KG1 (cell line): ENCODE data around the gene NR6A1.

Experiments used
- DNase-seq: peaks from one replicate; lab custom pipeline; 2025; lab: John Stamatoyannopoulos, UW

Gene NR6A1

DNA sequence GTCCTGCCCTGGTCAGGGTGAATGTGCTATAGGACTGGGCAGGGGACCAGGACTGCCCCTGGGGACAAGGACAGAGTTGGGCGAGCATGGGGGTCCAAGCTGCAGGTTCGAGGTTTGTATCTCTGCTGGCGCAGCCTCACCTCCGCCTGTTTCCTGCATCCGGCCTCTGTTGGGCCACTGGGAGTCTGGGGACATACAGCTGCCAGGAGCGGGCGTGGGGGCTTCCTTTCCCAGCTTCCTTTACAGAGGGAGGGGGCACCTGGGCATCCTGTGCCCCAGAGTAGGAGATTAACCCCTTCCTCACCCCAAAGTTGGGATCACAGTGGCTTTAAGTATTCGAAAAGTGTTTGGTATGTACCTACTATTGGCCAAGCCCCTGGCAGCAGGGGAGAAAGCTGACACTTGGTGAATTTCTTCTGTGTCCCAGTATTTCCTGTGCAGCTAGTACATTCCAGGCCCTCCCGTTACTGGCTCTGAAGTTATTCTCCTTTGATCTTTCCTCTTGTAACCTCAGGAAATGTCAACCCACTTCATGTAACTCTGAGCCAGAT is 24.8 kb upstream of the NR6A1 start:
- DNase-seq: no peak

DNA sequence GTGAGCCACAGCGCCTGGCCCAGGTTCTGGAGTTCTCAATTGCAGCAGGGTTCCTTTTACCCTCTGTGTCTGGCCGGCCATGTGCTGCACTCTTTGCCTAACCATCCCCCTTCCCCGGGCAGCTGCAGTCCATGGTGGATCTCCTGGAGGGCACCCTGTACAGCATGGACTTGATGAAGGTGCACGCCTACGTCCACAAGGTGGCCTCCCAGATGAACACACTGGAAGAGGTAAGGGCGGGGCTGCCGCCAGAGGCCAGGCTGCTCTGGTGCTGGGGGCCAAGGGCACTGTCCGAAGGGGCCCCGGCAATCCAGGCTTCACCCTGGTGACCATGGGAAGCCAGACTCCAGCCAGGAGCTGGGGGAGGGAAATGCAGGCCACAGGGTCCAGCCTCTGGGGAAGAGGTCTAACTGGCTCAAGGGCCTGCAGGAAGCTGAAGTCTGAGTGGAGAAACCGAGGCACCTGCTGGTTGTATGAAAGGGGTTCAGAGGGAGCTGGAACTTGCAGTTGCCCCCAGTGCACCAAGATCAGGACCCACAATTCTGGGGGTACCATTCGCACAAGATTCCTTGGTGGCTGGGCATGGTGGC is 23.9 kb upstream of the NR6A1 start:
- DNase-seq: no peak

DNA sequence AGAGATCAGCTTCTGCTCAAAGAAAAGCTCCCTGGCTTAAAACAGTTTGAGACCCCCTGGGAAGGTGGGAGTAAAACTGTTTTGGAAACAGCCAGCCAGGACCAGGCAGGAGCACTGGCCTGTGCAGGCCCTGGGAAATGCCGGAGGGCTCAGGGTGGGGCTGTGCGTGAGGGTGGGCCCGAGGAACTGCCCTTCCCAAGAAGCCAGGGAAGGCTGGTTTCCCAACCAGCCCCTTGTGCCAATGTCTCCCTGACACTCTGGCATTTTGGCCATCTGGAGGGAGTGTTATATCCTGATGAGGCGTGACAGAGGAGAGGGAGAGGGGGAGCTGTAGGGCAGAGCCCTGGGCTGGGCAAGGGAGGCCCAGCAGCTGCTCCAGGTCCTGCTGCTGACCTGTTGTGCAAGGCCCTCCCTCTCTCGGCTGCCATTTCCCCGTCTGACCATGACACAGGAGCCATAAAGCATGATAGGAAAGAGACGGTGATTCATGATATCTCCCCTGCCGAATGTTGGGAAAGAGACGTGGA is 22.0 kb upstream of the NR6A1 start:
- no peak for DNase-seq

DNA sequence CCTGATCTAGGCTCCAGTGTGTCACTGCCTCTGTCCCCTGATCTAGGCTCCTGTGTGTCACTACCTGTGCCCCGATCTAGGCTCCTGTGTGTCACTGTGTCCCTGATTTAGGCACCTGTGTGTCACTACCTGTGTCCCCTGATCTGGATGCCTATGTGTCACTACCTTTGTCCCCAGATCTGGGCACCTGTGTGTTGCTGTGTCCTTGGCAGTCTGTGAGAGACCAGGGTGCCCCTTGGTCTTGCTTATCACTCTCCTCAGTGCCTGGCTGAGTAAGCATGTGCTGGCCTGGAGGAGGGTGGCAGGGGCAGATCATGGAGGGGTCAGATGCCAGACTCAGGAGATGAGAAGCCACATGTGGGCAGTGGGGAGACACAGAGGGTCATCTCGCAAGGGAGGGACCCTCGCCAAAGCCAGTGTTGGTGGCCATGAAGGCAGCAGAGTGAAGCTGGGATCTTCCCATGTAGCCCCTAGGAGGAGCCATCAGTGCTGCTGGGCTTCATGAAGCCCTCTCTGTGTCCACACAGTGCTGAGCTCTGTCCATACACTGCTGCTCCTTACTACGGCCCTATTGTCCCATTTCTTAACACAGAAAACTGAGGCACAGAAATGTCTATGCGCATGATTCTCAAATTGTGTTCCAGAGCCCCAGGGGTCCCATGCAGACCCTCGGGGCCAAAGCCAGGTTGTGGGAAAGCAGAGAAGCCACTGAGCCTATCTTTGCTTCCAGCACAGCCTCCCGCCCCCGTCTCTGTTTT is 21.3 kb upstream of the NR6A1 start:
- no peak for DNase-seq

DNA sequence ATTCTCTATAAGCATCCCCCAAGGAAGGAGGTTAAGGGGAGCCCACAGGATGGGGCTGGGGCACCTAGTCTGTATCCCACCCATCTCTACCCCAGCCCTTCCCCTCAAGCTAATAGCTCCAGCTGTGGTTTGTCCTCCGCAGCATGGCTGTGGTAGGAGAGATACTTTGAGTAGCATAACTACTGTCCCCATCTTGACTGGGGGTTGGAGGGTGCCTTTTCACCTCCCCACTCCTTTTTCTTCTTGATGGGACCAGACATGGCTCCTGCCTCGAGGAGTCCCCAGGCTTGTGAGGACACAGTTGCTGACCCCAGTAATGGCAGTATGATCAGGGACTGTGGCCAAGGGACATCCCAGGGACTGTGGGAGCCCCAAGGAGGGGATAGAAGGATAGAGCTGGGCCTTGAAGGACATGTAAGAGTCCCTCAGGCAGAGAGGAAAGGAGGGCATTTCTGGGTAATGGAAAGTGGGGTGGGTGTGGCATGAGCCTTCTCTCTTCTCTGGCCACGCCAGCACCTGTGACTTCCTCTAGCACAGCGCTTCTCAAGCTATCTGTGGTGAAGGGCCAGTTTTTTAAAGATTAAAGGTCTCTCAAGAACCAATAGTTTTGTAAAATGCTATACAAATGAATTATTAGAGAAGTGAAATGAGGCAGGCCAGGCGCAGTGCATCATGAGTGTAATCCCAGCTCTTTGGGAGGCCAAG is 19.8 kb upstream of the NR6A1 start:
- DNase-seq: no peak

DNA sequence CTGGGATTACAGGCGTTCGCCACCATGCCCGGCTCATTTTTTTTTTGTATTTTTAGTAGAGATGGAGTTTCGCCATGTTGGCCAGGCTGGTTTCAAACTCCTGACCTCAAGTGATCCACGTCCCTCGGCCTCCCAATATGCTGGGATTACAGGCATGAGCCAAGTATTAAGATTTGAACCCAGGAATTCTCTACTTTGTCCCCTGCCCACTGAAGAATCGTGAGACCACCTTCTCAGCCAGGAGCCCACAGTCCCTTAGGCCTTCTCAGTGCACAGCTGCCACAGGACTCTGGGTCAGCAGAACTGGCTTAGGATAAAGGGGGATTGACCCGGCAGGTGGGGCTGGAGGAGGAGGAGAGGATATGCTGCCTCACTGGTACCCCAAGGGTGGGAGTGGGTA is 19.2 kb upstream of the NR6A1 start:
- no peak for DNase-seq

DNA sequence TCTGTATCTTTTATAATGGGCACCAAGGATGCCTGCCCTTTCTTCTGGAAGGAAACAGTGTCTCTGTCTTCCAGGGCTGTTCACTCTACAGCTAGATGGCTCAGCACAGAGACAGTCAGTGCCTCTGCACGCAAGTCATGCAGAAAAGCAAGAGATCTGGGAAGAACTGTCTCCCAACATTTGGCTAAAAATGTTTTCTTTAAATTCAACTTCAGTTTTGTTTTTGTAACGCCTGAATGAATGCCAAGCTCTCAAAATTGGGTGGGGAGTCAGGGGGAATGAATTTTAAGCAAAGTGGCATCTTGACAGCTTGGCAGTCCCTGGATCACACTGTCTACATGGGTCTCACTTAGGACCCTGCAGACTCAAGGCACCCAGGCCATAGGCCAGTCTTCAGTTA is 18.4 kb upstream of the NR6A1 start:
- DNase-seq: no peak

DNA sequence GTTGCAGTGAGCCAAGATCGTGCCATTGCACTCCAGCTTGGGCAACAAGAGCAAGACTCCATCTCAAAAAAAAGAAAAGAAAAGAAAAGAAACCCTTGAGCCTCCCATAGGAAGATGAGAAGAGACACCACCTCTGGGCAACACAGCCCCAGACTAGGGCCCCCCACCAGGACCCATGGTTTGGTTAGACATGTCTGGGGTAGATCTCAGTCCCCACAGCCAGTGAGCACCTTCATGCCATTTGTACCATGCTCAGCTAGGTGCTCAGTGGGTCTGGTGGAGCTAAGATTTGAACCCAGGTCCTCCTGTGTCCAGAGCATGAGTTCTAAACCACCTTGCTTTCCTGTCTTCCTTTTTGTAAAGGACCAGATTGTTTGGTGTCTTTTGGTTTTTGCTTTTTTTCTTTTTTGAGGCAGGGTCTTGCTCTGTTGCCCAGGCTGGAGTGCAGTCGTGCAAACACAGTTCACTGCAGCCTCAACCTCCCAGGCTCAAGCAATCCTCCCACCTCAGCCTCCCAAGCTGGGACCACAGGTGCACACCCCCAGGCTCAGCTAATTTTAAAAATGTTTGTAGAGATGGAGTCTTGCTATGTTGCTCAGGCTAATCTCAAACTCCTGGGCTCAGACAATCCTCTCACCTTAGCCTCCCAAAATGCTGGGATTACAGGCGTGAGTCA is 17.6 kb upstream of the NR6A1 start:
- DNase-seq: no peak

DNA sequence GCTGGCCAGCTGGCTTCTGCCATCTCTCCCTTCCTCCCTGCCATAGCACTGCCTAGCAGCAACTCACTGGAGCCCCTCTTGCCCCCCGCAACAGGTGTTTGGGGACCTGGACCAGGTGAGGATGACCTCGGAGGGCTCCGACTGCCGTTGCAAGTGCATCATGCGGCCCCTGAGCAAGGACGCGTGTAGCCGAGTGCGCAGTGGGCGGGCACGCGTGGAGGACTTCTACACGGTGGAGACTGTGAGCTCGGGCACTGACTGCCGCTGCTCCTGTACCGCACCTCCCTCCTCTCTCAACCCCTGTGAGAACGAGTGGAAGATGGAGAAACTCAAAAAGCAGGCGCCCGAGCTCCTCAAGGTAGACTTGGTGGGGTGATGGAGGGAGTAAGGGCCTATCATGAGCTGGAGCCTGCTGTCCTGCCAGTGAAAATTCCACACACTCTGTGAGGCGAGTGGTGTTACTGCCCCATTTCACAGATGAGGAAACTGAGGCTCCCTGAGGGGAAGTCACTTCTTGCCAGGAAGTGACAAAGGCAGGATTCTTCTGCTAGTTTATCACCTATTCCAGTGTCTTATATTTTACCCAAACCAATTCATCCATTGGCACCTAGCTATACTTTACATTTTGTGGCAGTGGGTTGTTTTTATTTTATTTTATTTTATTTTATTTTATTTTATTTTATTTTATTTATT is 15.9 kb upstream of the NR6A1 start:
- no peak for DNase-seq

DNA sequence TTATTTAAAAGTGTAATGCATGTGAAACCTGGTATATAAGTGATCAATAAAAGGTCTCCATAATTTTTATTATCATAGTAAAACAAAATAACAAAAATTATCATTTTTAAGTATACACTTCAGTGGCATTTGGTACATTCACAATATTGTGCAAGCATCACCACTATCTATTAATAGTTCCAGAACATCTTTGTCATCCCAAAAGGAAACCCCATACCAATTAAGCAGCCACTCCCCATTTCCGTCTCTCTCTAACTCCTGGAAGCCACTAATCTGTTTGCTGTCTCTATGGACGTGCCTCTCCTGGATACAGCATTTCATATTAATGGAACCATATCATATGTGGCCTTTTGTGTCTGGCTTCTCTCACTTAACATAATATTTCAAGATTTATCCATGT is 13.4 kb upstream of the NR6A1 start:
- no peak for DNase-seq

DNA sequence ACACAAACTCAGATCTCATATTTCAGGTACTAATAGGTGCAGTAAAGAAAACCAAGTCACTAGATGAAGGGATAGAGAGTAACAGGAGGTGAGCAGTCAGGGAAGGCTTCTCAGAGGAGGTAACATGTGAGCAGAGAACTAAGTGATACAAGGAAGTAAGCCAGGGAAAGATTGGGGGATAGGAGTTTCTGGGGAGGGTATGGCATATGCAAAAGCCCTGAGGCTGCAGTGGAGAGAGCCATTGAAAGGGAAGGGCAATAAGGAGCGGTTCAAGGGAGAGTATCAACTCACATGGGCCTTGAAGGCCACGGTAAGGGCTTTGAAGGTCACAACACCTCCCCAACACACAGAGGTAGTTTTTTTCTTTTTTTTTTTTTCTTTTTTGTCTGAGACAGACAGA is 12.7 kb upstream of the NR6A1 start:
- DNase-seq: no peak

DNA sequence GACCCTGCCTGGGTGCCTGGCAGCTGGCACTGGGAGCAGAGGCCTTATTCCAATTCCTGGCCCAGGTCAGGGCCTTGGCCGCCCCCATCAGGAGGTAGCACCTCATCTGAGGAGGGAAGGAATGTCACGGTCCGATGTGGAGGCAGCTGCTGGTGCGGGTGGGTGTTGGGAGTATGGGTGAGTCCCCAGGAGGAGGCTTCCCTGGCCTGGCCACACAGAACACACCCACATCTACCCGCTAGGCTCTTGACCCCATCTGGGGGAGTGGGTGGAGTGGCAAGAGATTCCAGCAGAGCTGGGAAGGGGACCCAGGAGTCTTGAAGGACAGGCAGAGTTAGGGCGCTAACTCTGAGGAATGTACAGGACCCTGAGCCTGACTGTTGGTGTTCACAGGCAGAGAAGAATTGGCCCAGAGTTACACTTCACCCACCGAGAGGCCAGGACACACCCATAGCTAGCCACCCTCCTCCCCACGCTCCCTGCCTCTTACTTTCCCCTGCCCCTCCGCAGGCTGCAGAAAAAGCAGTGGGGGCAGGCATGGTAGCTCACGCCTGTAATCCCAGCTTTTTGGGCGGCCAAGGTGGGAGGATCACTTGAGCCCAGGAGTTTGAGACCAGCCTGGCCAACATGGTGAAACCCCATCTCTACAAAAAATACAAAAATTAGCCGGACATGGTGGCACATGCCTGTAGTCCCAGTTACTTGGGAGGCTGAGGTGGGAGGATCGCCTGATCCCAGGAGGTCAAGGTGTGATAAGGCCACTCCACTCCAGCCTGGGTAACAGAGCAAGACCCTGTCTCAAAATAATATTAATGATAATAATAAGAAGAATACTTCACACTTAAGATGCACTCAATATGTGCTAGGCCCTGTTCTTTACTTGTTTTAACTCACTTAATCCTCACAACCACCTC is 11.8 kb upstream of the NR6A1 start:
- no peak for DNase-seq

DNA sequence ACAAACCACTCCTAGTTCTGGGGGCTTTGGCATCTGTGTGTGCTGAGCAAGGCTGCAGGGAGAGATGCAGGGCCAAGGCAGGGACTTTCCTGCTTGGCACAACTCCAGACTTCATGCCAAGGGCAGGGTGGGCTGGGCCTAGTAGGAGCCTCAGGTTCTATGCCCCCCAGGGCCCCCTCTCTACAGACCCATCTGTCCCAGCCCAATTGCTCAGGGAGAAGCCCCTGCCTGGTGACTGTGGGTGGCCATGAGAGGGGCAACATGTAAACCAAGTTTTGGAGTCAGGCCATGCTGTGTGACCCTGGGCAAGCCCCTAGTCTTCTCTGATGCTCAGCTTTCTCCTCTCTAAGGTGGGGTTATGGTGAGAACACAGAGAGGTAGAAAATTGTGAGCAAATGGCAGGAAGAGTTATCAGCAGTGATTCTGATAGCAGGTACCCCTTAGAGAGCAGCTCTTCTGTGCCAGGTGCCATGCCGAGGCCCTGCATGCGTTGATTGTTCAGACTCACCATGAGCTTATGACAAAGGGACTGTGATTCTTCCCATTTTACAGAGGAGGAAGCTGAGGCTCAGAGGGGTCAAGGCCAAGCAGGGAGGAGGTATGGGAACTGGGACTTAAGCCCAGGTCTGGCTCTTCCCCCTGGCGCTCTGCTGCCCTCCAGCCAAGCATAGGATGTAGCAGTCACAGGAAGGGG is 11.0 kb upstream of the NR6A1 start:
- DNase-seq: no peak

DNA sequence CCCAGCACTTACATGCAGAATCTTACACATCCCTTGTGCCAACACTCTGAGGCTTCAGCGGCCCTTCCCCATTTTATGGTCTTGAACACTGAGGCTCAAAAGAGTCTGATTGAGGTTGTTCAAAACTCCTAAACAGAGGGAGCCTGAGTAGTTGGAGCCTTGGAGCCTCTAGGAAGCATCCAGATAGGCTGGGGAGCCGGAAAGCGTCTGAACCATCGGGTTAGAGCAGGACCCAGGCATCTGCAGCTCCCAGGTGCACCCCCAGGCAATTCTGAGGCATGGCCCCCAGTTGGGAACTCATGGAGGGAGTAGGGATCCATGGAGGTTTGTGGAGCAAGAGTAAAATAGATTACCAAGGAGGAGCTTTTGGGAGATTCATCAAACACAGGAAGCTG is 9.6 kb upstream of the NR6A1 start:
- no peak for DNase-seq

DNA sequence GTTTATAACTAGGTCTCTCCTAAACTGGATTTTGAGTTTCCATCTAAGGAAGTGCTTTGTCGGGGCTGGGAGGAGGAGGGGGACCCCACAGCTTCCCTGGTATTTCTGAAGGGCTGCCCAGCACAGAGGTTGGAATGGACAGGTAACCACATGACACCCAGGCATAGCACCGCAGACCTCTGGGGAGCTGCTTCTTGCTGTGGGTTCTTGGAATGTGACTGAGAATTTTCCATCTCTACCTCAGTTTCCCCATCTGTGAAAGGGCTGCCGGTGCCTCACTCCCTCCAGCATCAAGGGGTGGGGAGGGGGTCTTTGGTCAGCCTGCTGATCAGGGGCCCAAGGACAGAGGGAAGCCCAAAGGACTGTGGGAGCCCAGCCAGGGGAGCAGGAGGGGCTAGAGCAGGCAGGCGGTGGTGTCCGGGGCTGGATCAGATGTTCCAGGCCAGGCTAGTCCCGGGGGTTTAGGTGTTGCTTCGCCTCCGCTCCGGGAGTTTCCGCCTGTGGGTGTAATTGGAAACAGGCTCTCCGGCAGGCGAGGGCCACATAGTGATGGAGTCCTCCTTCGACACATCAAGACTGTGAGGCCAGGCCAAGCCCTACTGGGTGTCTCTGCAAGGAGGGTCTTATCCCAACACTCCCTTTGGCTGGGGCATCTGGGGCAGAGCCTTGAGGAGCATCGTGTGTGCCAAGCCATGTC is 9.1 kb upstream of the NR6A1 start:
- DNase-seq: no peak

DNA sequence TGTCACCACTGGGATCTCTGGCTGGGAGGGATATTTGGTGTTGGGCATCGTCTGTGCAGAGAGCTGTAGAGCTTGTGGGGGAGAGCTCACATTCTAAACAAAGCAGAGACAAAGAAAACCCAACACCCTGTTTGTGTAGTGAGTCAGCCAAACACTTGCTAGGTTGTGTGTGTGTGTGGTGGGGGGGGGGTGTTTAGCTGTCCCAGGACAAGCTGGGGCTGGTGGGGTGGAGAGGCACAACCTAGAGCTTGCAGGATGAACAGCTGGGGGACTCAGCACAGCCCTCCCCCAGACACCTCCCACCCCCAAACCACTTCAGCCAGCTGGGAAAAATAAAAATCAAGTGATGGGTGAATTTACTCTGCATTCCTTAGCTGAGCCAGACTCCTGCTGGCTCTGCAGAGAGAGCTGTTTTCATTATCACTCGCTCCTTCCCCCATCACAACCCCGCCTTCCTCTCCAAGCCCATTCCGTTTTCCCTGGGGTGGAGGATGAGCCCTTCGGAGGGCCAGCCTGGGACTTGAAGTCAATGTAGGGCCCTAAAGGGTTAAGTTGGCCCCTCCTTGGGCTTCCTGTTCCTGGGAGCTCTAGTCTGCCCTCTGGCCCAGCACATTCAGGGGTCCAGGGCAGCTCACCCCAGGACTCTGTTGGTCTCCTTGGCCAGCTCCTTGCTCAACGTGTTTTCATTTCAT is 8.4 kb upstream of the NR6A1 start:
- DNase-seq: no peak

DNA sequence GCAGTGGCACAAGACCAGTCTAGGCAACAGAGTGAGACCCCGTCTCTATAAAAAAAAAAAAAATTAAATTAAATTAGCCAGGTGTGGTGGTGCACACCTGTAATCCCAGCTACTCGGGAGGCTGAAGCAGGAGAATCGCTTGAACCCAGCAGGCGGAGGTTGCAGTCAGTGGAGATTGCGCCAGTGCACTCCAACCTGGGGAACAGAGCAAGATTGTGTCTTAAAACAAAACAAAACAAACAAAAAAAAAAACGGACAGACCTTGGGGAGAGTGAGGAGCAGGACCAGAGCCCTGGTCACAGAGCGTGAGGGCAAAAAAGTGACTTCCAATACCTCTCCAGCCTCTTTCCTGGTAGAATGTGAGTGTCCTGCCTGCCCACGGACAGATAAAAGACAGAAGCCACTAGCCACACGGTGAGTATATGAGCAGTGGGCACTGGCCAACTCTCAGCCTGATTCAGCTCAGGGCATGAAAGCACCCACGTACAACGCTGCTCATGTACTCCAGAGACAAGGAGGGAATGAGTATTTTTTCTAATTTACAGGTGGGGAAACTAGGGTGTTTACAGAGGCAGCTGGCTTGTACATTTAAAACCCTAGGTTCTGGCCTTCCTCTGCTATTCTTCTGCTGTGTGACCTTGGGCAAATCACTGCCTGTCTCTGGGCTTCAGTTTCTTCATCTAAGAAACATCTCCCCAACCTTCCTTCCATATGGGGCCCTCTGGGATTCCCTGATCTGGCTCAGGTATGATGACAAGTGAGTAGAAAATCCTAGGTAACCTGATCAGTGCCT is 7.7 kb upstream of the NR6A1 start:
- no peak for DNase-seq
